ENCODE results near the gene ZFYVE16.
"Not testable (repeated sequence)": the region's sequence is repeated elsewhere in the genome, so short reads cannot be mapped to it uniquely, and the experiment has no call there.

Gene ZFYVE16

GRCh38 chr5:80417973-80418372, 10.1 kb downstream of the ZFYVE16 start:
- Histone ChIP-seq H3K9ac (ENCODE audit: low read length) (no peak overlapping the region), H3K9me3 (replicated peaks; ENCODE audit: insufficient read depth, low read length) (no peaks in the 10 kb centered on the region), H3F3A (ENCODE audit: insufficient read depth, low read length) (no peaks in the 10 kb centered on the region), H3K4me1 (ENCODE audit: low read length) (no peaks in the 10 kb centered on the region), H3K4me2 (ENCODE audit: low read depth, low read length) (no peak overlapping the region), H3K36me3 (replicated peaks; ENCODE audit: insufficient read depth, low read length) (no peaks in the 10 kb centered on the region), H2AFZ (ENCODE audit: low read length) (no peak overlapping the region), H3K79me2 (ENCODE audit: low read length) (peaks cover 5% of the 10 kb centered on the region; the same call in 1 of the 2 replicates), H3K27ac (ENCODE audit: low read length) (no peak overlapping the region), H3K4me3 (ENCODE audit: low read length) (no peak overlapping the region), H4K20me1 (ENCODE audit: insufficient read depth, low read length) (no peaks in the 10 kb centered on the region), H3K9me2 (replicated peaks; ENCODE audit: insufficient read depth, low read length) (no peaks in the 10 kb centered on the region), H3K27me3 (replicated peaks; ENCODE audit: insufficient read depth, low read length) (no peaks in the 10 kb centered on the region)
- DNase-seq, result no peak
- TF ChIP-seq EZH2 (optimal IDR thresholded peaks at IDR 0.05; ENCODE audit: low read depth, low read length), result no peak
- TF ChIP-seq CTCF (IDR thresholded peaks at IDR 0.05; ENCODE audit: low read length), result no peak
- TF ChIP-seq EZH2phosphoT487 (IDR thresholded peaks at IDR 0.05; ENCODE audit: low read length), result no peak

GRCh38 chr5:80424365-80424764, 16.5 kb downstream of the ZFYVE16 start:
- not testable (repeated sequence) for H3K27me3 ChIP-seq (replicated peaks; ENCODE audit: insufficient read depth, low read length); H4K20me1 ChIP-seq (ENCODE audit: insufficient read depth, low read length); H3K4me2 ChIP-seq (ENCODE audit: low read depth, low read length); H2AFZ ChIP-seq (ENCODE audit: low read length); H3K9me3 ChIP-seq (replicated peaks; ENCODE audit: insufficient read depth, low read length); H3F3A ChIP-seq (ENCODE audit: insufficient read depth, low read length); H3K27ac ChIP-seq (ENCODE audit: low read length); DNase-seq; H3K9me2 ChIP-seq (replicated peaks; ENCODE audit: insufficient read depth, low read length); H3K4me3 ChIP-seq (ENCODE audit: low read length); H3K4me1 ChIP-seq (ENCODE audit: low read length); H3K36me3 ChIP-seq (replicated peaks; ENCODE audit: insufficient read depth, low read length); H3K9ac ChIP-seq (ENCODE audit: low read length)
- peaks cover 13% of the 10 kb centered on the region; the same call in 1 of the 2 replicates for H3K79me2 ChIP-seq (ENCODE audit: low read length)

- H3K27ac ChIP-seq (ENCODE audit: low read length), result no peak overlapping the region
- no peaks in the 10 kb centered on the region for H4K20me1 ChIP-seq (ENCODE audit: insufficient read depth, low read length)
- H3K9me2 ChIP-seq (replicated peaks; ENCODE audit: insufficient read depth, low read length), result no peaks in the 10 kb centered on the region
- H2AFZ ChIP-seq (ENCODE audit: low read length), result no peak overlapping the region
- no peak for TF ChIP-seq CTCF (IDR thresholded peaks at IDR 0.05; ENCODE audit: low read length)
- TF ChIP-seq EZH2phosphoT487 (IDR thresholded peaks at IDR 0.05; ENCODE audit: low read length), result no peak
- TF ChIP-seq EZH2 (optimal IDR thresholded peaks at IDR 0.05; ENCODE audit: low read depth, low read length), result no peak
- no peaks in the 10 kb centered on the region for H3K9me3 ChIP-seq (replicated peaks; ENCODE audit: insufficient read depth, low read length)
- no peaks in the 10 kb centered on the region for H3F3A ChIP-seq (ENCODE audit: insufficient read depth, low read length)
- H3K4me2 ChIP-seq (ENCODE audit: low read depth, low read length), result no peak overlapping the region
- H3K36me3 ChIP-seq (replicated peaks; ENCODE audit: insufficient read depth, low read length), result no peaks in the 10 kb centered on the region; the same call in 1 of the 2 replicates
- H3K27me3 ChIP-seq (replicated peaks; ENCODE audit: insufficient read depth, low read length), result no peaks in the 10 kb centered on the region
- DNase-seq, result no peak
- no peak overlapping the region for H3K4me3 ChIP-seq (ENCODE audit: low read length)
- no peak overlapping the region for H3K9ac ChIP-seq (ENCODE audit: low read length)
- H3K4me1 ChIP-seq (ENCODE audit: low read length), result no peaks in the 10 kb centered on the region
- H3K79me2 ChIP-seq (ENCODE audit: low read length), result no peaks in the 10 kb centered on the region
Measured at GRCh38 chr5:80435476-80435875, 27.6 kb downstream of the ZFYVE16 start.

- no peaks in the 10 kb centered on the region; the same call in 1 of the 2 replicates for H3K36me3 ChIP-seq (replicated peaks; ENCODE audit: insufficient read depth, low read length)
- H3K4me1 ChIP-seq (ENCODE audit: low read length), result no peaks in the 10 kb centered on the region
- no peak overlapping the region for H3K9ac ChIP-seq (ENCODE audit: low read length)
- H3K27me3 ChIP-seq (replicated peaks; ENCODE audit: insufficient read depth, low read length), result no peaks in the 10 kb centered on the region
- H3K27ac ChIP-seq (ENCODE audit: low read length), result no peak overlapping the region
- H3K9me2 ChIP-seq (replicated peaks; ENCODE audit: insufficient read depth, low read length), result no peaks in the 10 kb centered on the region
- no peak overlapping the region for H3K4me2 ChIP-seq (ENCODE audit: low read depth, low read length)
- H4K20me1 ChIP-seq (ENCODE audit: insufficient read depth, low read length), result no peaks in the 10 kb centered on the region
- no peak for DNase-seq
- TF ChIP-seq CTCF (IDR thresholded peaks at IDR 0.05; ENCODE audit: low read length), result no peak
- TF ChIP-seq EZH2 (optimal IDR thresholded peaks at IDR 0.05; ENCODE audit: low read depth, low read length), result no peak
- no peak for TF ChIP-seq EZH2phosphoT487 (IDR thresholded peaks at IDR 0.05; ENCODE audit: low read length)
- H3F3A ChIP-seq (ENCODE audit: insufficient read depth, low read length), result no peaks in the 10 kb centered on the region
- no peak overlapping the region for H3K4me3 ChIP-seq (ENCODE audit: low read length)
- H3K9me3 ChIP-seq (replicated peaks; ENCODE audit: insufficient read depth, low read length), result no peaks in the 10 kb centered on the region
- no peaks in the 10 kb centered on the region for H3K79me2 ChIP-seq (ENCODE audit: low read length)
- no peak overlapping the region for H2AFZ ChIP-seq (ENCODE audit: low read length)
Measured at GRCh38 chr5:80437326-80437725, 29.5 kb downstream of the ZFYVE16 start.

Measured in MM.1S (cell line).